ENCODE data around the gene SLF1. TPM values are rescaled to one million over a fixed set of nuclear protein-coding genes. Genes with fewer than 3 reads are reported as not detected.

SLF1 gene
- total RNA-seq, 2 donors from 2014 or later, result 32.6 to 44.7 TPM

Other genes with a start within 250 kb of the SLF1 start
- gene KIAA0825, start 65 bp upstream of the SLF1 start, total RNA-seq, result 1 to 10 TPM; 5.2 to 6.2 TPM

Data from natural killer cell treated with Interleukin-12 subunit alpha and Interleukin-12 subunit beta and Interleukin-15 and Interleukin-18, amount 100 ng/mL, for 72 hours (primary cell).